Neural cell (in vitro differentiated cells): Measurements from ENCODE around the gene FASLG. TPM values are rescaled to one million over a fixed set of nuclear protein-coding genes. Genes with fewer than 3 reads are reported as not detected.

Experiments
- H2AFZ ChIP-seq: fragments of 200-600, 300-800 bp; sonication (generic), shearing (Covaris generic); 2 replicates; pipeline ENCODE4 v1.6.0; 2014; ENCODE audit warnings: low read depth, mild to moderate bottlenecking, antibody characterized with exemption, low read length, moderate library complexity
- H3F3A ChIP-seq: fragments of 200-600 bp; shearing (Covaris generic); 2 replicates; pipeline ENCODE4 v1.6.1; 2016; ENCODE audit warnings: mild to moderate bottlenecking, moderate library complexity, mixed read lengths, antibody characterized with exemption, low read length; ENCODE audit not compliant: insufficient read depth, poor library complexity, severe bottlenecking
- H3K27ac ChIP-seq: fragments of 200-600, 300-800 bp; sonication (generic), shearing (Covaris generic); 2 replicates; pipeline ENCODE4 v1.5.1; 2014; ENCODE audit warnings: mild to moderate bottlenecking, low read length, moderate library complexity
- H3K27me3 ChIP-seq: fragments of 300-800, 200-600 bp; sonication (generic), shearing (Covaris generic); 2 replicates; pipeline ENCODE4 v1.6.0; 2014; ENCODE audit warnings: mild to moderate bottlenecking, low read depth, low read length, moderate library complexity; ENCODE audit not compliant: insufficient read depth
- H3K36me3 ChIP-seq: fragments of 300-800, 200-600 bp; sonication (generic), shearing (Covaris generic); 2 replicates; pipeline ENCODE4 v1.5.1; 2014; ENCODE audit warnings: mild to moderate bottlenecking, antibody characterized with exemption, low read length, moderate library complexity; ENCODE audit not compliant: insufficient read depth
- H3K4me2 ChIP-seq: fragments of 300-800, 200-600 bp; sonication (generic), shearing (Covaris generic); 2 replicates; pipeline ENCODE4 v1.6.0; 2014; ENCODE audit warnings: mild to moderate bottlenecking, low read length
- H3K4me3 ChIP-seq: fragments of 300-800, 200-600 bp; sonication (generic), shearing (Covaris generic); 2 replicates; pipeline ENCODE4 v1.5.1; 2014; ENCODE audit warnings: mild to moderate bottlenecking, low read length, moderate library complexity
- H3K79me2 ChIP-seq: fragments of 200-600 bp; shearing (Covaris generic); replicated peaks from 2 replicates; pipeline ENCODE4 v1.6.0; 2014; ENCODE audit warnings: mild to moderate bottlenecking, low read length, moderate library complexity; ENCODE audit not compliant: insufficient read depth
- H3K9ac ChIP-seq: fragments of 300-800, 200-600 bp; sonication (generic), shearing (Covaris generic); 2 replicates; pipeline ENCODE4 v1.6.1; 2016; ENCODE audit warnings: mild to moderate bottlenecking, low read length, mixed read lengths
- H3K9me2 ChIP-seq: fragments of 200-600 bp; shearing (Covaris generic); 2 replicates; pipeline ENCODE4 v1.6.1; 2016; ENCODE audit warnings: mild to moderate bottlenecking, low read length, mixed read lengths; ENCODE audit not compliant: insufficient read depth
- H3K9me3 ChIP-seq: fragments of 200-600, 300-800 bp; sonication (generic), shearing (Covaris generic); 2 replicates; pipeline ENCODE4 v1.6.1; 2016; ENCODE audit warnings: mild to moderate bottlenecking, mixed run types, low read length, moderate library complexity, mixed read lengths
- H4K20me1 ChIP-seq: fragments of 200-600 bp; shearing (Covaris generic); 2 replicates; pipeline ENCODE4 v1.6.1; 2016; ENCODE audit warnings: mild to moderate bottlenecking, mixed run types; ENCODE audit not compliant: insufficient read depth
- CTCF ChIP-seq: fragments of 450-650 bp; IDR thresholded peaks from 2 replicates; pipeline ENCODE4 v1.5.1; 2014; ENCODE audit warnings: antibody characterized with exemption, mild to moderate bottlenecking, moderate library complexity; ENCODE audit not compliant: poor library complexity, severe bottlenecking
- EP300 ChIP-seq: fragments of 450-650 bp; conservative IDR thresholded peaks from 2 replicates; pipeline ENCODE4 v1.6.1; 2014; ENCODE audit warnings: antibody characterized with exemption, mild to moderate bottlenecking, moderate library complexity; ENCODE audit not compliant: poor library complexity, severe bottlenecking
- EZH2 ChIP-seq: fragments of 200-600, 300-800 bp; shearing (Covaris generic), sonication (generic); IDR thresholded peaks from 2 replicates; pipeline ENCODE4 v1.6.1; 2014; ENCODE audit warnings: antibody characterized with exemption, low read length, borderline replicate concordance, mild to moderate bottlenecking; ENCODE audit not compliant: insufficient read depth, poor library complexity, severe bottlenecking
- MXI1 ChIP-seq: fragments of 450-650 bp; conservative IDR thresholded peaks from 2 replicates; pipeline ENCODE4 v1.6.1; 2014; ENCODE audit warnings: antibody characterized with exemption, mild to moderate bottlenecking; ENCODE audit not compliant: poor library complexity, severe bottlenecking
- POLR2AphosphoS5 ChIP-seq: IDR thresholded peaks from 2 replicates; pipeline ENCODE4 v1.6.1; 2012
- RAD21 ChIP-seq: fragments of 450-650 bp; conservative IDR thresholded peaks from 2 replicates; pipeline ENCODE4 v1.6.1; 2014; ENCODE audit warnings: antibody characterized with exemption, mild to moderate bottlenecking, moderate library complexity
- REST ChIP-seq: IDR thresholded peaks from 2 replicates; pipeline ENCODE4 v1.6.1; 2012; ENCODE audit warnings: borderline replicate concordance
- SMC3 ChIP-seq: fragments of 450-650 bp; conservative IDR thresholded peaks from 2 replicates; pipeline ENCODE4 v1.6.1; 2014; ENCODE audit warnings: antibody characterized with exemption, mild to moderate bottlenecking, moderate library complexity; ENCODE audit not compliant: poor library complexity
- TAF1 ChIP-seq: IDR thresholded peaks from 2 replicates; pipeline ENCODE4 v1.6.1; 2012; ENCODE audit warnings: low read depth
- polyA plus RNA-seq: library from polyadenylated mRNA; depleted of rRNA; stranded (reverse); fragments of >200 nt; gene quantifications from 2 replicates; pipeline ENCODE4 v1.2.3, GENCODE V29; 2014

Gene FASLG
- polyA plus RNA-seq, 1 donor from 2014 or later: not detected

DNA sequence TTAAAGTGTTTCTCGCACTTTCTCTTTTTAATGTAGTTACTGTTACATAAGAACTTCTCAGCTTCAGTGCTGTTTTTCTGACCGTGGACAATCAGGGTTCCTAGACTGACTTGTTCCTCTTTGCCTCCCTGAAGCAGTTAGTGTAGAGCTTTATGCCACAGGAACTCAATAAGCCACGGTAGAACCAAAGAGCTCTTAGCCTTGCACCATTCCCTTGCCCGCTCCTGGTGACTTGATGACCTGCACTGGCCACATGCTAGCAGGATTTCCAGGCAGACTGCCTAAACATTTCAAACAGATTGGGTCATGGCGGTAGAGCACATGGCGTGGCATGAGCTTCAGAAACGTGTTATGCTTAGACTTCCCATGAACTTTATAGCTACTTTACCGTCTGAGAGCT lies 18.8 kb upstream of the FASLG start:
- Histone ChIP-seq H3K9me3 (no peaks in the 10 kb centered on the region), H3K4me2 (no peak overlapping the region), H3K36me3 (no peaks in the 10 kb centered on the region), H3K27ac (no peak overlapping the region), H3K9me2 (no peaks in the 10 kb centered on the region), H3K9ac (no peak overlapping the region), H3K79me2 (no peaks in the 10 kb centered on the region), H3F3A (no peaks in the 10 kb centered on the region), H3K4me3 (no peak overlapping the region), H2AFZ (no peak overlapping the region), H3K27me3 (no peaks in the 10 kb centered on the region), H4K20me1 (no peaks in the 10 kb centered on the region)
- TF ChIP-seq CTCF: no peak
- no peak for TF ChIP-seq TAF1
- no peak for TF ChIP-seq MXI1
- TF ChIP-seq POLR2AphosphoS5: no peak

DNA sequence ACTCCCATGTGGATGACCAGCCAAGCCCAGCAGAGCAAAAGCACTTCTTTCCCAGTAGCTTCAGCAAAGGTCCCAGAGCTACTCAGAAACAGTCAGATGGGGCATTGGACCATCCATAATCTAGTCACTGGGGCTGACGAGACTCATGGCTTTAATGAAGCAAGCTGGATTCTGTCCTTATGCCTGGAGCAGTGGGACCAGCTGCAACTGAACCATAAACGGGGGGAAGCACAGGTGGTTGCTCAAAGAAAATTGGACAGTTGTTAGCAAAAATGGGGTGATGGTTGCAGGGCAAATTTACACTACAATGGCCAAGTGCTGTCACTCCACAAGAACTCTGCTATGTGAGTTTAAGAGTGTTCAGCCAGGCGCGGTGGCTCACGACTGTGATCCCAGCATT lies 17.4 kb upstream of the FASLG start:
- Histone ChIP-seq H3K4me2 (no peak overlapping the region), H3F3A (no peaks in the 10 kb centered on the region), H3K9me3 (no peaks in the 10 kb centered on the region), H4K20me1 (no peaks in the 10 kb centered on the region), H3K36me3 (no peaks in the 10 kb centered on the region), H3K27ac (no peak overlapping the region), H3K79me2 (no peaks in the 10 kb centered on the region), H3K27me3 (no peaks in the 10 kb centered on the region), H2AFZ (no peak overlapping the region), H3K9ac (no peak overlapping the region), H3K4me3 (no peak overlapping the region), H3K9me2 (no peaks in the 10 kb centered on the region)
- no peak for TF ChIP-seq EP300
- no peak for TF ChIP-seq MXI1
- no peak for TF ChIP-seq TAF1
- TF ChIP-seq POLR2AphosphoS5: no peak
- no peak for TF ChIP-seq RAD21
- no peak for TF ChIP-seq EZH2
- TF ChIP-seq REST: no peak
- TF ChIP-seq SMC3: no peak
- TF ChIP-seq CTCF: no peak
